HS-5 (cell line): ENCODE results near the gene STARD10.

Source experiments
- DNase-seq: peaks from one replicate; pipeline ENCODE4 v3.0.0-alpha.2; 2012; ENCODE audit warnings: low read depth

Gene STARD10

DNA sequence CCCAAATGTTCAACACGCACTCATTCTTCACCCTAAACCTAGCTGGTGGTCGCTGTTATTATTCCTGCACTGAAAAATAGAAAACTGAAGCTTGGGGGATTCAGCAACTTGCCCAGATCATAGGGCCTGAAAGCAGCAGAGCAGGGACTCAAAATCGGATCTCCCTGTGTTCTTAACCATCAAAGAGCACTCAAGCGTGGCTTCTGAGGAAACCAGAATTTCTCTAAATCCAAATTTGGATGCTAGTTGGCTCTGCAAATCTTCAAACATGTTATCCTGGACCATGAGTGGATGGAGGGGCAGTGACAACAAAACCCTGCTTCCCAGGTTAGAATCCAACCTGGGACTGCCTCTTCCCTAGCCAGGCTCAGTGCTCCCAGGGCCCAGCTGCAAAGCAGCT lies 30.0 kb downstream of the STARD10 start:
- DNase-seq, result no peak

GRCh38 chr11:72762641-72763304 lies 31.1 kb downstream of the STARD10 start:
- no peak for DNase-seq

GRCh38 chr11:72760539-72761405 lies 33.1 kb downstream of the STARD10 start:
- DNase-seq, result no peak

DNA sequence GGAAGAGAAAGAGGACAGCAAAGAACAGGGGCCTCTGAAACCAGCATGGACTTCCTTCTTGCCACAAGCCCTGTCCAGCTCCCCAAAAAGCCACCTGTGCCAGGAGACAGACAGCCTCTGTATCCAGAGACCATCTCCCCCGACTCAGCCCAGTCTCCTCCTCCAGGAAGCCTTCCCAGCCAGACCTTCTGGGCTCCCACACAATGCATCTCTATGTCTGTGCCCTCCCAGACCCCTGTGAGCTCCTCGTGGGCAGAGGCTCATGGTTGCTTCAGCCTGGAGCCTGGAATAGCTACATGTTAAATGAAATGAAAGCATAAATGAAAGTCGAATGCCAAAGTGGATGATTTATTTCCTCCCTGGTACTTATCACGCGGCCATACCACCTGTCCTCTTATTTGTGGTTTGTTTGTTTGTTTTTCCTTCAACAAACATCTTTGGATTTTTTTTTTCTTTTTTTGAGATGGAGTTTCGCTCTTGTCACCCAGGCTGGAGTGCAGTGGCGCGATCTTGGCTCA lies 34.3 kb downstream of the STARD10 start:
- DNase-seq, result no peak

- DNase-seq, result no peak
These were observed 35.0 kb downstream of the STARD10 start for GRCh38 chr11:72758690-72759389.

- DNase-seq, result no peak
These were observed 35.5 kb downstream of the STARD10 start for GRCh38 chr11:72758304-72758689.

GRCh38 chr11:72755713-72756285 lies 38.0 kb downstream of the STARD10 start:
- no peak for DNase-seq

GRCh38 chr11:72754544-72755155 lies 39.2 kb downstream of the STARD10 start:
- DNase-seq, result no peak

GRCh38 chr11:72754149-72754543 lies 39.7 kb downstream of the STARD10 start:
- DNase-seq, result no peak

- no peak for DNase-seq
These were observed 40.3 kb downstream of the STARD10 start for GRCh38 chr11:72753341-72754148.

GRCh38 chr11:72752088-72752914 lies 41.5 kb downstream of the STARD10 start, which contains the start of gene ARAP1:
Gene ARAP1, minus strand, starts transcription at chr11:72752408. Its CDS starts 25,280 bp downstream, at chr11:72727128.
- DNase-seq, result peak; percentile 71

- DNase-seq, result no peak
These were observed 42.4 kb downstream of the STARD10 start for GRCh38 chr11:72751116-72752087.

DNA sequence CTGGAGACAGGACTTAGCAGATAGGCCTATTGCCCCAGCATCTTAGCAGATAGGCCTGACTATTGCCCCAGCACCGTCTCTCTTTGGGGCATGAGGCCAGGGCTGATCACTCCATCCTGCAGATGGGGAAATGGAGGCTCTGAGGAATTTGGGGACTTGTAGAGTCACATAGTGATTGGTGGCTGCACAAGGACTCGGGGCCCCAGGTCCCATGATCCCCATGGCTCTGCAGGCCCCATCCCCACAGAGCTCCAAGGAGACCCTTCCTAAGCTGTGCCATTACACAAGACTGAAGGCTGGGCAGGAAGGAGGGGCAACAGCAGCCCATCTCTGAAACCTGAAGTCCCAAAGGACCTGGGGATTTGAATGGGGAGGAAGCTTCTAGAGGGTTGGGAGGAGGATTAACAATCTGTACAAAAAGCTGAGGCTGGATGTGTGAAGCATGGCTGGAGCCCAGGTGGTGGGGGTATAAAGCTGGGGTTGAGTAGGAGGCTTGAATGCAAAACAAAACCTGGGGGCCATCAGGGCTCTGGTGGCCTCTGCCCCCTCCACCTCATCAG lies 43.2 kb downstream of the STARD10 start:
- no peak for DNase-seq

GRCh38 chr11:72750086-72750485 lies 43.8 kb downstream of the STARD10 start:
- no peak for DNase-seq

- no peak for DNase-seq
These were observed 46.5 kb downstream of the STARD10 start for GRCh38 chr11:72747289-72747855.

DNA sequence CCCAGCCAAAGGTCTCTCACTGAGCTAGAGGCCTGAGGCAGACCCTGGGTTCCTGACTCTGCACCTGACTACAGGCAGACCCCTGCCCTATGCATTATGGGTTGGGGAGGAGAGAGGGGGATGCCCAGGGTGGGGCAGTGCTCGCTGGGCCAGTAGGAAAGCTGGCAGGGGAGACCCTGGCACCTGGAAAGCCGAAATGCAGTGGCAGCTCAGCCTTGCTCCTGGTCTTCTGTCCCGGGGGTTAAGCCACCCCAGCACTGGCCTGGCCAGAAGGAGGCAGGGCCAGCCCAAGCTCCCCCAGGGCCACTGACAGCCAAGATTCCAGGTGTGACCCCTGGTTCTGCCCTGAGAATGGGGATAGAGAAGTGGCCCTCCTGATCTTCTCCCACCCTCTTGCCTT lies 47.0 kb downstream of the STARD10 start:
- DNase-seq, result no peak

DNA sequence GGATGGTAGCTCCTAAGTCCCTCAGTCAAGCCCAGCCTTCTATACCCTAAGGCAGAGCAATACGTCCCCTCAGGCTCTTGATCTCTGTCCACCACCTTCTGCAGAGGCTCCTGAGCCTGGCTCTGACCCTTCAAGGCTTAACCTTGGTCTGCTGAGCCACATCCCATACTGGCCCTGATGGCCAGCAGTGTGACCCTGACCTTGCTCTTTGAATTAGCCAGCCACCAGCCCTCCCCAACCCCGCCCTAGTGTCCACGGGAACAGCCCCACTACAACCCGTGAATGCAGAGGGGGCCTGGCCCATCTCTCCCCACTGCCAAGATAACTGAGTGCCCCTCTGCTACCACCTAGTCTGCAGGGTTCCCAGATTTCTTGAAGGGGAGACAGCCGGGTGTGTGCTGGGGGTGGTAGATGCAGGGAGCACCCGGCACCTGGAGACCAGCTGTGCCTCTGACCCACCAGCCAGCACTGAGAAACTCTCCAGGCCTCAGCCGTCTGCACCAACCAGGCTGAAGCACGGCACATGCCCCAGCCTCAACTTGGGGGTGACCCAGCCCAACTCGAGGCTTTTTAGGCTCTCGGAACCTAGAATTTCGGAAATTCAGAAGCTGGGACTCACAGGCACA lies 47.8 kb downstream of the STARD10 start:
- no peak for DNase-seq

DNA sequence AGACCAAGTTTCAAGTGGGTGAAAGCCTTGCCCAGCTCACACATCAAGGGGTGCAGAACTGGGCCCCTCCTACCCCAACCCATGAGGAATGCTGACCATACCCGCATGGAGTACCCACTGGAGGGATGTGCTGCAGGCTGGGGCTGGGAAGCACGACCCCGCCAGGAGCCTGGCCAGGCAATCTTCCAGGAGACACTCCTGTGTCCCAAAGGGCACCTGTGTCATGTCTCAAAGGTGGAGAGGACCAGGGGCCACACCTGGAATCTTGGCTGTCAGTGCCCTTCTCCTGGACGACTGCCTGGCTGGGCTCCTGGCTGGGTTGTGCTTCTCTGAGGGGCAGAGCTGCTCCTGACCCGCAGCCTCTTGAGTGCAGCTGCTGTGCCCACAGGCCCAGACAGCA lies 48.3 kb downstream of the STARD10 start:
- DNase-seq, result no peak
